Endodermal cell (in vitro differentiated cells): ENCODE data around the gene GRIA4. TPM values are rescaled to one million over a fixed set of nuclear protein-coding genes. Genes with fewer than 3 reads are reported as not detected.

ENCODE experiments used
- DNase-seq: peaks from one replicate; pipeline ENCODE4 v3.0.0-alpha.2; 2017
- H3K27ac ChIP-seq: 2 replicates; pipeline ENCODE4 v1.5.1; 2013; ENCODE audit warnings: mild to moderate bottlenecking, low read depth, low read length, moderate library complexity
- H3K27me3 ChIP-seq: 2 replicates; pipeline ENCODE4 v1.6.1; 2013; ENCODE audit warnings: mild to moderate bottlenecking, low read length, moderate library complexity; ENCODE audit not compliant: insufficient read depth, control insufficient read depth, poor library complexity, severe bottlenecking
- H3K36me3 ChIP-seq: 2 replicates; pipeline ENCODE4 v1.7.0; 2013; ENCODE audit warnings: mild to moderate bottlenecking, low read length, moderate library complexity; ENCODE audit not compliant: control insufficient read depth, insufficient read depth
- H3K4me1 ChIP-seq: one replicate; pipeline ENCODE4 v1.7.0; 2013; ENCODE audit warnings: low read length; ENCODE audit not compliant: control insufficient read depth, insufficient read depth
- H3K4me3 ChIP-seq: 2 replicates; pipeline ENCODE4 v1.5.1; 2013; ENCODE audit warnings: mild to moderate bottlenecking, low read length, moderate library complexity
- H3K9ac ChIP-seq: 2 replicates; pipeline ENCODE4 v1.6.1; 2013; ENCODE audit warnings: mild to moderate bottlenecking, low read length, moderate library complexity; ENCODE audit not compliant: poor library complexity, severe bottlenecking; ENCODE audit errors: extremely low read depth
- H3K9me3 ChIP-seq: 2 replicates; pipeline ENCODE4 v1.6.1; 2013; ENCODE audit warnings: mild to moderate bottlenecking, low read length, moderate library complexity; ENCODE audit not compliant: control insufficient read depth
- H3K27ac Mint-ChIP-seq: 2 replicates; pipeline ENCODE4 v1.8.0; 2020; ENCODE audit warnings: mixed read lengths
- H3K27me3 Mint-ChIP-seq: 2 replicates; pipeline ENCODE4 v1.8.0; 2021; ENCODE audit warnings: mild to moderate bottlenecking, mixed read lengths; ENCODE audit not compliant: insufficient read depth
- H3K36me3 Mint-ChIP-seq: 2 replicates; pipeline ENCODE4 v1.8.0; 2020; ENCODE audit warnings: low read depth, mixed read lengths
- H3K4me1 Mint-ChIP-seq: 2 replicates; pipeline ENCODE4 v1.8.0; 2020; ENCODE audit warnings: mixed read lengths
- H3K4me3 Mint-ChIP-seq: 2 replicates; pipeline ENCODE4 v1.8.0; 2020; ENCODE audit warnings: mild to moderate bottlenecking, moderate library complexity, mixed read lengths
- H3K9me3 Mint-ChIP-seq: 2 replicates; pipeline ENCODE4 v1.8.0; 2020; ENCODE audit warnings: mild to moderate bottlenecking, mixed read lengths
- CTCF ChIP-seq: fragments of 200-600 bp; sonication (generic); conservative IDR thresholded peaks from 2 replicates; pipeline ENCODE4 v1.5.0; 2021; ENCODE audit warnings: antibody characterized with exemption, mild to moderate bottlenecking
- WGBS, 2 experiments: methylation state at CpG; one replicate each; pipeline versions ENCODE4 v1.1.5 to v1.1.7; 2013; ENCODE audit warnings: missing lambda C conversion rate in 2 of 2, mixed read lengths in 1 of 2; ENCODE audit not compliant: insufficient coverage in 1 of 2, insufficient read length in 1 of 2; 5-methylcytosine and 5-hydroxymethylcytosine counted together
- total RNA-seq, 2 donors: library from RNA; stranded (reverse); fragmentation: NEBNext Ultra II Directional in 1 of 2; extraction: Animal tissue kit (Norgen Biotek cat#: 25700) in 1 of 2; gene quantifications; 2 replicates in 1 of 2; 3 replicates in 1 of 2; pipeline ENCODE4 v1.2.1, GENCODE V29; 2021

GRIA4 gene
- total RNA-seq, 2 donors from 2014 or later: 0.18 to 0.37 TPM

- TF ChIP-seq CTCF: no peak
- H3K4me3 Mint-ChIP-seq: no peak overlapping the region
- Histone ChIP-seq H3K27ac (no peak overlapping the region), H3K36me3 (no peaks in the 10 kb centered on the region), H3K9ac (no peak overlapping the region), H3K4me3 (no peak overlapping the region), H3K9me3 (no peaks in the 10 kb centered on the region), H3K4me1 (no peaks in the 10 kb centered on the region), H3K27me3 (no peaks in the 10 kb centered on the region)
- no peaks in the 10 kb centered on the region for H3K27me3 Mint-ChIP-seq
- H3K36me3 Mint-ChIP-seq: no peaks in the 10 kb centered on the region
- H3K27ac Mint-ChIP-seq: no peak overlapping the region
- no peaks in the 10 kb centered on the region for H3K4me1 Mint-ChIP-seq
- H3K9me3 Mint-ChIP-seq: no peaks in the 10 kb centered on the region
- DNase-seq: no peak
- 89 to 100% methylated on average over 2 to 3 of the region's 3 CpGs for WGBS, 2 experiments
Measured at GRCh38 chr11:105701098-105701497, 91.2 kb downstream of the GRIA4 start.

GRCh38 chr11:105705786-105706530, 96.1 kb downstream of the GRIA4 start:
- WGBS, 2 experiments: 96% methylated on average over 2 of the region's 2 CpGs; no CpG with 5 or more reads in 1 of the 2 experiments
- H3K4me1 Mint-ChIP-seq: no peaks in the 10 kb centered on the region

DNA sequence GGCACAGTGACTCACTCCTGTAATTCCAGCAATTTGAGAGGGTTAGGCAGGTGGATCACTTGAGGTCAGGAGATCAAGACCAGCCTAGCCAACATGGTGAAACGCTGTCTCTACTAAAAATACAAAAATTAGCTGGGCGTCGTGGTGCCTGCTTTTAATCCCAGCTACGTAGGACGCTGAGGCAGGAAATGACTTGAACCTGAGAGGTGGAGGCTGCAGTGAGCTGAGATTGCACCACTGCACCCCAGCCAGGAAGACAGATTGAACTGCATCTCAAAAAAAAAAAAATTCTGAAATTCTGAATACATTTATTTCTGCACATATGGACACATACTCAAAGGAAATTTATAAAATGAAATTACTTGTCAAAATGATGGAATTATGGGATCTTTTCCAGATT, 103.2 kb downstream of the GRIA4 start:
- Mint-ChIP-seq H3K9me3 (no peaks in the 10 kb centered on the region), H3K4me3 (no peak overlapping the region), H3K27ac (no peak overlapping the region), H3K4me1 (no peaks in the 10 kb centered on the region), H3K36me3 (no peaks in the 10 kb centered on the region), H3K27me3 (no peaks in the 10 kb centered on the region)
- Histone ChIP-seq H3K27me3 (no peaks in the 10 kb centered on the region), H3K4me1 (no peaks in the 10 kb centered on the region), H3K9ac (no peak overlapping the region), H3K4me3 (no peak overlapping the region), H3K27ac (no peak overlapping the region), H3K36me3 (no peaks in the 10 kb centered on the region), H3K9me3 (no peaks in the 10 kb centered on the region)
- no peak for DNase-seq
- WGBS, 2 experiments: 73 to 81% methylated on average over 2 to 5 of the region's 5 CpGs
- TF ChIP-seq CTCF: peak; percentile 10

More at GRCh38 chr11:105705786-105706530, 96.1 kb downstream of the GRIA4 start:
- Mint-ChIP-seq H3K4me3 (no peak overlapping the region), H3K27ac (no peak overlapping the region), H3K9me3 (no peaks in the 10 kb centered on the region), H3K36me3 (no peaks in the 10 kb centered on the region), H3K27me3 (no peaks in the 10 kb centered on the region)
- Histone ChIP-seq H3K27me3 (no peaks in the 10 kb centered on the region), H3K4me1 (no peaks in the 10 kb centered on the region), H3K36me3 (no peaks in the 10 kb centered on the region), H3K9me3 (no peaks in the 10 kb centered on the region), H3K27ac (no peak overlapping the region), H3K4me3 (no peak overlapping the region), H3K9ac (no peak overlapping the region)
- no peak for DNase-seq
- TF ChIP-seq CTCF: no peak
